HL-60 (cell line): ENCODE data around the gene ZXDA.
"Not testable (repeated sequence)": the region's sequence is repeated elsewhere in the genome, so short reads cannot be mapped to it uniquely, and the experiment has no call there.

ENCODE experiments used
- DNase-seq, 2 experiments: peaks; one replicate each; pipeline ENCODE4 v3.0.0-alpha.2; 2010 to 2020; ENCODE audit warnings: low read depth in 1 of 2, low spot score in 1 of 2
- H3K27ac ChIP-seq: fragments of 250-450 bp; sonication (Bioruptor Pico); replicated peaks from 2 replicates; pipeline ENCODE4 v1.5.1; 2020; ENCODE audit warnings: mild to moderate bottlenecking, moderate library complexity
- H3K27me3 ChIP-seq: fragments of 250-450 bp; sonication (Bioruptor Pico); 2 replicates; pipeline ENCODE4 v1.5.1; 2021; ENCODE audit warnings: mild to moderate bottlenecking, moderate library complexity; ENCODE audit not compliant: insufficient read depth, poor library complexity, severe bottlenecking
- H3K4me3 ChIP-seq: replicated peaks from 2 replicates; pipeline ENCODE4 v1.5.1; 2011; ENCODE audit warnings: mild to moderate bottlenecking, control low read depth, low read length; ENCODE audit not compliant: insufficient read depth
- CTCF ChIP-seq: IDR thresholded peaks from one replicate; pipeline ENCODE4 v1.5.1; 2011; ENCODE audit warnings: low read length, control low read depth, inconsistent platforms; ENCODE audit not compliant: insufficient read depth
- GABPA ChIP-seq: IDR thresholded peaks from 2 replicates; pipeline ENCODE4 v1.6.1; 2012; ENCODE audit warnings: low read depth
- POLR2AphosphoS5 ChIP-seq: IDR thresholded peaks from 2 replicates; pipeline ENCODE4 v1.6.1; 2012; ENCODE audit warnings: low read depth
- SPI1 ChIP-seq: IDR thresholded peaks from 2 replicates; pipeline ENCODE4 v1.6.1; 2012; ENCODE audit warnings: low read depth, mild to moderate bottlenecking, borderline replicate concordance
- long read RNA-seq: library from polyadenylated mRNA; unstranded; transcript quantifications from one replicate; pipeline ENCODE4 v2.0.0, GENCODE V29; 2020
- TF ChIP-seq, protein P1 (sequence below): IDR thresholded peaks from 2 replicates; pipeline ENCODE4 v1.6.1; 2012; ENCODE audit warnings: low read depth; ENCODE audit not compliant: insufficient replicate concordance

ZXDA gene
- long read RNA-seq = 0 reads

GRCh38 chrX:57910287-57910912 lies at the start of gene ZXDA:
Gene ZXDA (minus strand): TSS chrX:57910458. CDS start chrX:57910420, 38 bp downstream.
- peak within 1 kb of the TSS; percentile 62 for H3K27ac ChIP-seq
- not testable (repeated sequence) for DNase-seq

DNA sequence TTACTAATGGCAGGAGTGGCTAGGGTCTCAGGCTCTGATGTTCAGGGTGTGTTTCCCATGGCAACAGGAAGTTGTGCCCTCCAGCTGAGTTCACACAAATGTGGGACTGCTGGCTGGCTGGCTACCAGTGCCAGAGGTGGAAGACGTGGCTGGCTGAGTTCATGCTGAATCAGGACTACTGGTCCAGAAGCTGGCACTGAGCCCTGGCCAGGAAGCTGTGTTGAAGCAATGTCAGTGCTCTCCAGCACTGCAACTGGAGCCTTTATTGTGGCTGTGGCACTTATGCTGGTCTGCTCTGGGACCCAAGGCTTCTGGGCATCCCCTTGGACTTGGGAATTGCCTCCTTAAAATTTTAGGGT lies 42.0 kb upstream of the ZXDA start:
- no peak for DNase-seq
- no peak for TF ChIP-seq POLR2AphosphoS5
- TF ChIP-seq SPI1 = no peak
- no peak for TF ChIP-seq CTCF
- TF ChIP-seq GABPA = no peak
- TF ChIP-seq, protein P1, sequence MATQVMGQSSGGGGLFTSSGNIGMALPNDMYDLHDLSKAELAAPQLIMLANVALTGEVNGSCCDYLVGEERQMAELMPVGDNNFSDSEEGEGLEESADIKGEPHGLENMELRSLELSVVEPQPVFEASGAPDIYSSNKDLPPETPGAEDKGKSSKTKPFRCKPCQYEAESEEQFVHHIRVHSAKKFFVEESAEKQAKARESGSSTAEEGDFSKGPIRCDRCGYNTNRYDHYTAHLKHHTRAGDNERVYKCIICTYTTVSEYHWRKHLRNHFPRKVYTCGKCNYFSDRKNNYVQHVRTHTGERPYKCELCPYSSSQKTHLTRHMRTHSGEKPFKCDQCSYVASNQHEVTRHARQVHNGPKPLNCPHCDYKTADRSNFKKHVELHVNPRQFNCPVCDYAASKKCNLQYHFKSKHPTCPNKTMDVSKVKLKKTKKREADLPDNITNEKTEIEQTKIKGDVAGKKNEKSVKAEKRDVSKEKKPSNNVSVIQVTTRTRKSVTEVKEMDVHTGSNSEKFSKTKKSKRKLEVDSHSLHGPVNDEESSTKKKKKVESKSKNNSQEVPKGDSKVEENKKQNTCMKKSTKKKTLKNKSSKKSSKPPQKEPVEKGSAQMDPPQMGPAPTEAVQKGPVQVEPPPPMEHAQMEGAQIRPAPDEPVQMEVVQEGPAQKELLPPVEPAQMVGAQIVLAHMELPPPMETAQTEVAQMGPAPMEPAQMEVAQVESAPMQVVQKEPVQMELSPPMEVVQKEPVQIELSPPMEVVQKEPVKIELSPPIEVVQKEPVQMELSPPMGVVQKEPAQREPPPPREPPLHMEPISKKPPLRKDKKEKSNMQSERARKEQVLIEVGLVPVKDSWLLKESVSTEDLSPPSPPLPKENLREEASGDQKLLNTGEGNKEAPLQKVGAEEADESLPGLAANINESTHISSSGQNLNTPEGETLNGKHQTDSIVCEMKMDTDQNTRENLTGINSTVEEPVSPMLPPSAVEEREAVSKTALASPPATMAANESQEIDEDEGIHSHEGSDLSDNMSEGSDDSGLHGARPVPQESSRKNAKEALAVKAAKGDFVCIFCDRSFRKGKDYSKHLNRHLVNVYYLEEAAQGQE = no peak
- Histone ChIP-seq H3K4me3 (no peak overlapping the region), H3K27me3 (no peaks in the 10 kb centered on the region), H3K27ac (no peak overlapping the region; the same call in 1 of the 2 replicates)

More at GRCh38 chrX:57910287-57910912, at the start of gene ZXDA:
- H3K27me3 ChIP-seq, H3K4me3 ChIP-seq: not testable (repeated sequence)

GRCh38 chrX:57951666-57952319 lies 41.5 kb upstream of the ZXDA start:
- Histone ChIP-seq H3K4me3 (no peak overlapping the region), H3K27ac (peak overlapping the region; percentile 20; the same call in 1 of the 2 replicates), H3K27me3 (no peaks in the 10 kb centered on the region)
- TF ChIP-seq SPI1 (no peak), POLR2AphosphoS5 (peak; percentile 38; the same call in 1 of the 2 replicates)
- peak in 1 of 2 experiments; percentile 56 for DNase-seq

- no peak for DNase-seq
- Histone ChIP-seq H3K27ac (no peak overlapping the region), H3K27me3 (no peaks in the 10 kb centered on the region), H3K4me3 (no peak overlapping the region)
- TF ChIP-seq CTCF = no peak
- TF ChIP-seq SPI1 = no peak
- no peak for TF ChIP-seq POLR2AphosphoS5
- no peak for TF ChIP-seq GABPA
- TF ChIP-seq, protein P1 = no peak
Measured at GRCh38 chrX:57933321-57933720, 23.1 kb upstream of the ZXDA start.
